ENCODE results near the gene SLC39A11. TPM values are rescaled to one million over a fixed set of nuclear protein-coding genes. Genes with fewer than 3 reads are reported as not detected.

The SLC39A11 gene
- total RNA-seq, 2 donors from 2014 or later = 18.1 to 20.1 TPM

GRCh38 chr17:72693956-72694355, 398.5 kb downstream of the SLC39A11 start:
- H3K9ac ChIP-seq (ENCODE audit: extremely low read depth, low read length, poor library complexity, severe bottlenecking) = no peak overlapping the region
- H3K4me1 Mint-ChIP-seq = no peaks in the 10 kb centered on the region
- DNase-seq = no peak
- no peak overlapping the region for H3K4me3 Mint-ChIP-seq
- H3K36me3 ChIP-seq (ENCODE audit: control insufficient read depth, insufficient read depth, low read length) = no peaks in the 10 kb centered on the region
- no peak overlapping the region for H3K27ac ChIP-seq (ENCODE audit: low read depth, low read length)
- no peak overlapping the region for H3K27ac Mint-ChIP-seq
- no peak for TF ChIP-seq CTCF (conservative IDR thresholded peaks at IDR 0.05)
- no peaks in the 10 kb centered on the region for H3K27me3 ChIP-seq (ENCODE audit: control insufficient read depth, insufficient read depth, low read length, poor library complexity, severe bottlenecking)
- no peaks in the 10 kb centered on the region for H3K9me3 ChIP-seq (ENCODE audit: control insufficient read depth, low read length)
- H3K36me3 Mint-ChIP-seq (ENCODE audit: low read depth) = no peaks in the 10 kb centered on the region
- peaks cover 3% of the 10 kb centered on the region for H3K9me3 Mint-ChIP-seq
- H3K4me3 ChIP-seq (ENCODE audit: low read length) = no peak overlapping the region
- no peaks in the 10 kb centered on the region for H3K27me3 Mint-ChIP-seq (ENCODE audit: insufficient read depth)
- no peaks in the 10 kb centered on the region for H3K4me1 ChIP-seq (ENCODE audit: control insufficient read depth, insufficient read depth, low read length)
- 93 to 100% methylated on average over 1 to 4 of the region's 4 CpGs for WGBS, 2 experiments (ENCODE audit: insufficient coverage in 1 of 2, insufficient read length in 1 of 2)

DNA sequence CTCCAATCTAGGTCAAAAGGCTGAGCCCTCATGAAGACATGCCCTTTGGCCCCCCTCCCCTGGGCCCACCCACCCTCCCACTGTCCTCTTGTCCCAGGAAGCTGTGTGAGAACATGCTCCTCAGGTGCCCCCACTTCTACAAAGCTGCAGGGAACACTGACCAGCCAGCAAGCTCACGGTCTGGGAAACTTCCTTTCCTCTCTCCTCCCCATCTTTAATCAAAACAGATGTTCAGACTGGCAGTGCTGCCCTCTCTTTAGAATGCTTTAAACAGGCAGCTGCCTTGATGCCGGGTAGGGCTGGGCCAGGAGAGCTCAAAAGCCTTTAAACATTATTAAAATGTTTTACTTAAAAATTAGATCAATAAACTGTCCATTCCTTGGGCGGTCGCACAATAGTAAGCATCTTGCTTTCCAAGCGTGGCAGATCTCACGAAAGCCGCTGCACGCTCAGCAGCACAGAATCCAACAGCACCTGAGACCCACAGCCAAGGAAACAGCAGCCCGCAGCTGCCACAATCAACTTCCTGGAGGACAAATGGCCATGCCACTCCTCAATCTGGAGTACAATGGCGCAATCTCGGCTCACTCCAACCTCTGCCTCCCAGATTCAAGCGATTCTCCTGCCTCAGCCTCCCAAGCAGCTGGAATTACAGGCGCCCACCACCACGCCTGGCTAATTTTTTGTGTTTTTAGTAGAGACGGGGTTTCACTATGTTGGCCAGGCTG, 399.2 kb downstream of the SLC39A11 start:
- DNase-seq = no peak
- Histone ChIP-seq H3K27me3 (ENCODE audit: control insufficient read depth, insufficient read depth, low read length, poor library complexity, severe bottlenecking) (no peaks in the 10 kb centered on the region), H3K9me3 (ENCODE audit: control insufficient read depth, low read length) (no peaks in the 10 kb centered on the region), H3K36me3 (ENCODE audit: control insufficient read depth, insufficient read depth, low read length) (no peaks in the 10 kb centered on the region), H3K4me1 (ENCODE audit: control insufficient read depth, insufficient read depth, low read length) (no peaks in the 10 kb centered on the region), H3K9ac (ENCODE audit: extremely low read depth, low read length, poor library complexity, severe bottlenecking) (no peak overlapping the region), H3K4me3 (ENCODE audit: low read length) (no peak overlapping the region), H3K27ac (ENCODE audit: low read depth, low read length) (no peak overlapping the region)
- H3K4me3 Mint-ChIP-seq = no peak overlapping the region
- 95 to 96% methylated on average over 11 to 15 of the region's 15 CpGs for WGBS, 2 experiments (ENCODE audit: insufficient coverage in 1 of 2, insufficient read length in 1 of 2)
- TF ChIP-seq CTCF (conservative IDR thresholded peaks at IDR 0.05) = no peak
- no peaks in the 10 kb centered on the region for H3K4me1 Mint-ChIP-seq
- H3K36me3 Mint-ChIP-seq (ENCODE audit: low read depth) = no peaks in the 10 kb centered on the region
- no peaks in the 10 kb centered on the region for H3K27me3 Mint-ChIP-seq (ENCODE audit: insufficient read depth)
- peaks cover 3% of the 10 kb centered on the region for H3K9me3 Mint-ChIP-seq
- H3K27ac Mint-ChIP-seq = no peak overlapping the region

- 89% methylated on average over 2 of the region's 2 CpGs; no CpG with 5 or more reads in 1 of the 2 experiments for WGBS, 2 experiments (ENCODE audit: insufficient coverage in 1 of 2, insufficient read length in 1 of 2)
- Histone ChIP-seq H3K4me3 (ENCODE audit: low read length) (no peak overlapping the region), H3K9me3 (ENCODE audit: control insufficient read depth, low read length) (no peaks in the 10 kb centered on the region), H3K4me1 (ENCODE audit: control insufficient read depth, insufficient read depth, low read length) (no peaks in the 10 kb centered on the region), H3K27me3 (ENCODE audit: control insufficient read depth, insufficient read depth, low read length, poor library complexity, severe bottlenecking) (no peaks in the 10 kb centered on the region), H3K9ac (ENCODE audit: extremely low read depth, low read length, poor library complexity, severe bottlenecking) (no peak overlapping the region), H3K36me3 (ENCODE audit: control insufficient read depth, insufficient read depth, low read length) (no peaks in the 10 kb centered on the region), H3K27ac (ENCODE audit: low read depth, low read length) (no peak overlapping the region)
- Mint-ChIP-seq H3K4me1 (no peaks in the 10 kb centered on the region), H3K36me3 (ENCODE audit: low read depth) (no peaks in the 10 kb centered on the region), H3K9me3 (peaks cover 3% of the 10 kb centered on the region), H3K4me3 (no peak overlapping the region), H3K27ac (no peak overlapping the region), H3K27me3 (ENCODE audit: insufficient read depth) (no peaks in the 10 kb centered on the region)
- no peak for DNase-seq
- TF ChIP-seq CTCF (conservative IDR thresholded peaks at IDR 0.05) = no peak
Measured at GRCh38 chr17:72692676-72693075, 399.8 kb downstream of the SLC39A11 start.
